K562 (cell line): ENCODE data around the gene SAFB. TPM values are rescaled to one million over a fixed set of nuclear protein-coding genes. Genes with fewer than 3 reads are reported as not detected.

Experiments
- ATAC-seq: fragments of 200-7000 bp; cut with Tn5 transposase; 3 replicates; pipeline ENCODE4 v1.9.1; 2020; ENCODE audit warnings: moderate library complexity
- BruUV-seq: library from RNA; stranded (reverse); fragments of 400-500 nt; replicated peaks from 2 replicates; lab custom pipeline; 2021; lab: Mats Ljungman, UMichigan
- CTCF ChIA-PET: fragments of 300-600 bp; formaldehyde crosslinking; extraction: SDS; loops from one replicate; lab custom pipeline; 2021; ENCODE audit warnings: low intra/inter-chr PET ratio; lab: Yijun Ruan, JAX
- POLR2A ChIA-PET: fragments of 300-600, 350-650 bp; sonication (Branson Sonifier 250); formaldehyde crosslinking; extraction: SDS; loops from one replicate; lab custom pipeline; 2021; ENCODE audit warnings: antibody characterized with exemption, inconsistent platforms; lab: Yijun Ruan, JAX
- DNase-seq, 4 experiments: peaks; one replicate each; pipeline versions ENCODE4 v3.0.0 to v3.0.0-alpha.2; 2011 to 2018; ENCODE audit warnings: low spot score in 3 of 4, mixed read lengths in 3 of 4; ENCODE audit errors: extremely low read depth in 1 of 4
- FAIRE-seq: peaks from 2 replicates; lab custom pipeline; 2011; peaks lifted over from hg19 to GRCh38; lab: Jason Lieb, UNC
- H2AFZ ChIP-seq: 2 replicates; pipeline ENCODE4 v1.6.0; 2011; ENCODE audit warnings: low read depth, low read length, control low read depth, inconsistent platforms
- H3K27ac ChIP-seq: fragments of 200-600 bp; 3 replicates; pipeline ENCODE4 v1.8.0; 2011; ENCODE audit warnings: low read depth, mild to moderate bottlenecking, control low read depth, inconsistent platforms, low read length, moderate library complexity, mixed read lengths; ENCODE audit errors: extremely low read depth
- H3K27me3 ChIP-seq, 2 experiments: fragments of 300-600 bp in 1 of 2; 2 replicates in 1 of 2; 3 replicates in 1 of 2; pipeline versions ENCODE4 v1.6.0 to v1.8.0; 2011; ENCODE audit warnings: inconsistent platforms in 2 of 2, low read length in 2 of 2, mild to moderate bottlenecking in 1 of 2, mixed read lengths in 1 of 2, moderate library complexity in 1 of 2; ENCODE audit not compliant: control insufficient read depth in 2 of 2, insufficient read depth in 2 of 2
- H3K36me3 ChIP-seq: fragments of 300-600 bp; 3 replicates; pipeline ENCODE4 v1.8.0; 2011; ENCODE audit warnings: mild to moderate bottlenecking, low read length, inconsistent platforms; ENCODE audit not compliant: control insufficient read depth, insufficient read depth
- H3K4me1 ChIP-seq, 2 experiments: fragments of 200-600 bp in 1 of 2; replicated peaks in 1 of 2; 2 replicates in 1 of 2; 3 replicates in 1 of 2; pipeline versions ENCODE4 v1.5.1 to v1.8.0; 2011; ENCODE audit warnings: inconsistent platforms in 2 of 2, low read length in 2 of 2, mild to moderate bottlenecking in 1 of 2, mixed read lengths in 1 of 2, moderate library complexity in 1 of 2; ENCODE audit not compliant: control insufficient read depth in 2 of 2, insufficient read depth in 2 of 2
- H3K4me2 ChIP-seq: 2 replicates; pipeline ENCODE4 v1.6.1; 2011; ENCODE audit warnings: low read length, control low read depth, inconsistent platforms, mixed read lengths; ENCODE audit not compliant: insufficient read depth
- H3K4me3 ChIP-seq: fragments of 200-600 bp; sonication (generic), shearing (Covaris generic); 2 replicates; pipeline ENCODE4 v1.5.1; 2016; ENCODE audit warnings: control low read depth, inconsistent platforms
- H3K79me2 ChIP-seq: fragments of 200-600 bp; 3 replicates; pipeline ENCODE4 v1.8.0; 2011; ENCODE audit warnings: low read length, inconsistent platforms; ENCODE audit not compliant: control insufficient read depth, insufficient read depth
- H3K9ac ChIP-seq, 2 experiments: 2 replicates each; pipeline versions ENCODE4 v1.6.0 to v1.6.1; 2011; ENCODE audit warnings: low read depth in 2 of 2, low read length in 2 of 2, control low read depth in 1 of 2, inconsistent platforms in 1 of 2, mild to moderate bottlenecking in 1 of 2, mixed read lengths in 1 of 2; ENCODE audit not compliant: insufficient read depth in 1 of 2
- H3K9me1 ChIP-seq: one replicate; pipeline ENCODE4 v1.6.0; 2011; ENCODE audit warnings: inconsistent platforms, mild to moderate bottlenecking, low read length, moderate library complexity; ENCODE audit not compliant: control insufficient read depth, insufficient read depth
- H3K9me3 ChIP-seq: replicated peaks from 2 replicates; pipeline ENCODE4 v1.5.1; 2011; ENCODE audit warnings: low read depth, low read length, inconsistent platforms; ENCODE audit not compliant: control insufficient read depth, insufficient read depth
- H4K20me1 ChIP-seq: replicated peaks from 2 replicates; pipeline ENCODE4 v1.6.1; 2011; ENCODE audit warnings: low read length, inconsistent platforms, mixed read lengths; ENCODE audit not compliant: control insufficient read depth, insufficient read depth
- ATF3 ChIP-seq, 2 experiments: fragments of 450-650 bp in 1 of 2; sonication (generic) in 1 of 2; formaldehyde crosslinking in 1 of 2; IDR thresholded peaks in 1 of 2; conservative IDR thresholded peaks in 1 of 2; 2 replicates each; pipeline versions ENCODE4 v1.6.1 to v1.8.1; 2016 to 2023; ENCODE audit warnings: mild to moderate bottlenecking in 2 of 2, moderate library complexity in 2 of 2, inconsistent platforms in 1 of 2, missing genetic modification reagents in 1 of 2
- CREB1 ChIP-seq, 2 experiments: sonication (generic) in 1 of 2; formaldehyde crosslinking in 1 of 2; IDR thresholded peaks; 2 replicates each; pipeline versions ENCODE4 v1.6.1 to v1.8.0; 2012 to 2022; ENCODE audit warnings: inconsistent platforms in 1 of 2, mild to moderate bottlenecking in 1 of 2, missing genetic modification reagents in 1 of 2, moderate library complexity in 1 of 2
- CREBBP ChIP-seq: IDR thresholded peaks from one replicate; pipeline ENCODE4 v1.6.1; 2012; ENCODE audit warnings: low read depth, mild to moderate bottlenecking, control low read depth, inconsistent platforms, low read length
- E2F3 ChIP-seq: fragments of 250-450 bp; sonication (Bioruptor Pico); IDR thresholded peaks from 2 replicates; pipeline ENCODE4 v1.4.0; 2020; ENCODE audit warnings: mild to moderate bottlenecking
- JUND ChIP-seq, 2 experiments: IDR thresholded peaks; 2 replicates in 1 of 2; 3 replicates in 1 of 2; pipeline ENCODE4 v1.6.1; 2011; ENCODE audit warnings: borderline replicate concordance in 2 of 2, low read depth in 2 of 2, low read length in 2 of 2, improper control_type of control experiment in 1 of 2, missing biosample characterization in 1 of 2, missing genetic modification characterization in 1 of 2, missing genetic modification reagents in 1 of 2
- PBX2 ChIP-seq, 2 experiments: IDR thresholded peaks in 1 of 2; conservative IDR thresholded peaks in 1 of 2; 2 replicates each; pipeline ENCODE4 v1.6.1; 2016; ENCODE audit warnings: low read depth in 2 of 2, mild to moderate bottlenecking in 1 of 2, missing compliant biosample characterization in 1 of 2, missing genetic modification characterization in 1 of 2, moderate library complexity in 1 of 2
- TRIM28 ChIP-seq: fragments of 450-650 bp; IDR thresholded peaks from 2 replicates; pipeline ENCODE4 v1.6.1; 2017
- ZBTB33 ChIP-seq: sonication (generic); formaldehyde crosslinking; IDR thresholded peaks from 2 replicates; pipeline ENCODE4 v1.8.1; 2023; ENCODE audit warnings: mild to moderate bottlenecking, missing genetic modification reagents
- ZKSCAN1 ChIP-seq: fragments of 150-350 bp; IDR thresholded peaks from 2 replicates; pipeline ENCODE4 v1.6.1; 2016; ENCODE audit warnings: low read depth, low read length
- WGBS: fragments of 100-300 bp; shearing (Covaris generic); methylation state at CpG from one replicate; pipeline ENCODE4 v1.1.6; 2016; ENCODE audit warnings: low coverage, mixed read lengths; ENCODE audit not compliant: insufficient coverage; ENCODE audit errors: missing lambda C conversion rate; 5-methylcytosine and 5-hydroxymethylcytosine counted together
- in situ Hi-C: fragments of 300-500 bp; cut with MboI; formaldehyde crosslinking; loops from 4 replicates; pipeline ENCODE4 v1.15.0; 2018; ENCODE audit warnings: inconsistent platforms, mixed read lengths
- intact Hi-C: fragments of 100-400 bp; cut with micrococcal nuclease; formaldehyde crosslinking; loops from 2 replicates; pipeline ENCODE4 v1.14.2; 2022
- polyA plus RNA-seq, 8 experiments: library from polyadenylated mRNA; depleted of rRNA in 4 of 8; stranded (reverse) in 5 of 8; unstranded in 3 of 8; fragments of >200 nt; fragmentation: Nextera tagmentation in 2 of 8; fragmentation: Illumina TruSeq in 1 of 8; extraction: Ambion mirVana in 2 of 8; extraction: Trizol in 1 of 8; gene quantifications; 2 replicates each; pipeline versions ENCODE4 v1.2.1 to v1.2.3, GENCODE V29; 2011 to 2014; ENCODE audit warnings: inconsistent platforms in 1 of 8, missing spikeins in 1 of 8
- total RNA-seq, 7 experiments: library from RNA; depleted of rRNA in 6 of 7; stranded (reverse); fragments of >200 nt in 6 of 7; fragmentation: Illumina TruSeq in 2 of 7; extraction: Trizol in 2 of 7; gene quantifications; 2 replicates each; pipeline versions ENCODE4 v1.2.1 to v1.2.3, GENCODE V29; 2011 to 2021; ENCODE audit warnings: low replicate concordance in 1 of 7

The SAFB gene
- total and polyA plus RNA-seq, 9 of the 15 experiments (the other 6 are each of a cell fraction or from before 2014, with no cell fraction given) = 1.1 to 151 (median 83.1) TPM

DNA sequence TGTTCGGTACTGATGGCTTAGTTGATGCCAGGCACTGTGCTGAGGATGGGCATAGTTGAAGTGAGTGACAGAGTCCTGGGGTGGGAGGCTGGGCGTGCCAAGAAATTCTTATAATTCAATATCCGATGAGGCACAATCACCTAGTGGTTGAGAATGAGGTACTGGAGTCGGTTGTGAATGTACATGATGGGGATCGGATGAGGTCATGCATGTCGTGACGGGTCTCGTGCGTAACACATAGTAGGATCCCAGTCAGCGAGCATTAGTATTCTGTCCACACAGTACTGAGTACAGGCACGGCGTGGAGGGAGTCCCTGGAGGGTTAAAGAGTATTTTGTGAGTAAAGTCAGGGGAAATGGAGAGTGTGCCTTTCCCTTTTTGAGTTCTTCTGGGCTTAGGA is 2.8 kb downstream of the SAFB start:
- intact Hi-C loops = loop anchor here (10.0 kb wide), 1 partner anchor 59 kb away; the partner anchor contains the start of genes HSD11B1L and MICOS13
- FAIRE-seq (no peak), ATAC-seq (no peak), DNase-seq (no peak)
- H3K27ac ChIP-seq = peak overlapping the region; percentile 59; the same call in 2 of the 3 replicates
- H3K9me3 ChIP-seq = no peaks in the 10 kb centered on the region
- H3K9me1 ChIP-seq = peaks cover 12% of the 10 kb centered on the region
- H3K4me1 ChIP-seq = peaks cover 33 to 47% of the 10 kb centered on the region in 2 experiments
- H3K9ac ChIP-seq = peak overlapping the region; percentile 12 to 52; a peak in 1 of 4 replicates
- H4K20me1 ChIP-seq = peaks cover 53% of the 10 kb centered on the region; the same call in 1 of the 2 replicates
- in situ Hi-C loops = no loop called here
- no peak overlapping the region for H2AFZ ChIP-seq
- ChIA-PET POLR2A (interaction anchor here (1.1 to 3.1 kb wide), 3 partner anchors 10 to 20 kb away, joined by 3 to 11 read pairs (median 11); no protein-coding TSS in a partner anchor), CTCF (no interaction called here)
- no TSS peak for BruUV-seq
- peak overlapping the region; percentile 90 for H3K4me2 ChIP-seq
- no peaks in the 10 kb centered on the region for H3K27me3 ChIP-seq
- H3K36me3 ChIP-seq = peaks cover 72% of the 10 kb centered on the region
- TF ChIP-seq JUND (IDR thresholded peaks at IDR 0.05; ENCODE audit: borderline replicate concordance, low read depth, low read length) (no peak), JUND (tag; IDR thresholded peaks at IDR 0.05; ENCODE audit: borderline replicate concordance, low read depth, low read length) (peak; percentile 60; the same call in 2 of the 3 replicates), ATF3 (IDR thresholded peaks at IDR 0.05) (peak; percentile 49), ATF3 (CRISPR knock-in tag; conservative IDR thresholded peaks at IDR 0.05) (no peak), CREB1 (IDR thresholded peaks at IDR 0.05) (no peak), CREB1 (CRISPR knock-in tag; IDR thresholded peaks at IDR 0.05) (0 out of 2 replicates have a peak, but pooled peaks have one; percentile 8), E2F3 (CRISPR knock-in tag) (no peak), ZBTB33 (CRISPR knock-in tag) (0 out of 2 replicates have a peak, but pooled peaks have one; percentile 61), PBX2 (CRISPR knock-in tag; IDR thresholded peaks at IDR 0.05; ENCODE audit: low read depth) (no peak), PBX2 (tag; conservative IDR thresholded peaks at IDR 0.05; ENCODE audit: low read depth) (0 out of 2 replicates have a peak, but pooled peaks have one; percentile 14), ZKSCAN1 (peak; percentile 89), TRIM28 (no peak), CREBBP (no peak)
- H3K79me2 ChIP-seq = peaks cover 100% of the 10 kb centered on the region
- WGBS = 83% methylated on average over 12 of the region's 12 CpGs
- peak overlapping the region; percentile 82; the same call in 1 of the 2 replicates for H3K4me3 ChIP-seq
